ENCODE measurements around the gene NIPSNAP2. TPM values are rescaled to one million over a fixed set of nuclear protein-coding genes. Genes with fewer than 3 reads are reported as not detected.
"Not testable (repeated sequence)": the region's sequence is repeated elsewhere in the genome, so short reads cannot be mapped to it uniquely, and the experiment has no call there.

Gene NIPSNAP2
- total and polyA plus RNA-seq, 4 experiments from 2014 or later = 29.0 to 94.3 (median 38.1) TPM

DNA sequence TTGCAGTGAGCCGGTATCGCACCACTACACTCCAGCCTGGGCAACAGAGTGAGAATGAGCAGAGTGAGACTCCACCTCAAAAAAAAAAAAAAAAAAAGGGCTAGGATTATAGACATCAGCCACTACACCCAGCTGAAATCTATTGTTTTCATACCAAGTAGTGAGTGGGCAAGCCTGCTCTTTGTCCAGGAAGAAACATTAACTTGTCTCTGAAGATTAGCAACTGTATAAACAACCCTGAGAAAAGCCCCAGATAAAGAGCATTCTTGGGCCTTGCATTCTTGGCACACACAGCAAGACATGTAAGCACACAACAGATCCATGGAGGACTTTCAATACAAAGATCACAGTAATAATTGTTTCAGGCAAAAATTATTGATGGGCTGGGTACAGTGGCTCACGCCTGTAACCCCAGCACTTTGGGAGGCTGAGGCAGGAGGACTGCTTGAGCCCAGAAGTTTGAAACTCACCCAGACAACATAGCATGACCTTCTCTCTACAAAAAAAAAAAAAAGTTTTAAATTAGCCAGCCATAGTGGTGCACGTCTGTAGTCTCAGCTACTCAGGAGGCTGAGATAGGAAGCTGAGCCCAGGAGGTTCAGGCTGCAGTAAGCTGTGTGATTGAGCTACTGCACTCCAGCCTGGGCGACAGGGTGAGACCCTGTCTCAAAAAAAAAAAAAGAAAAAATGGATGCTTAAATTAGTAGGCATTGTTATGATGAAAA lies 82.5 kb downstream of the NIPSNAP2 start:
- Histone ChIP-seq H3K27me3 (ENCODE audit: insufficient read depth, low read length) (no peaks in the 10 kb centered on the region), H3K9me3 (ENCODE audit: control insufficient read depth in 1 of 2, low read length in 2 of 2) (no peaks in the 10 kb centered on the region), H3K36me3 (ENCODE audit: insufficient read depth, low read length) (no peaks in the 10 kb centered on the region), H3K27ac (ENCODE audit: low read depth, low read length) (no peak overlapping the region), H3K4me3 (ENCODE audit: low read length in 2 of 2) (no peak overlapping the region), H3K4me1 (ENCODE audit: insufficient read depth, low read length) (peaks cover 13% of the 10 kb centered on the region)
- H3K27me3 Mint-ChIP-seq = no peaks in the 10 kb centered on the region
- H3K9me3 Mint-ChIP-seq = no peaks in the 10 kb centered on the region
- intact Hi-C loops (cut with micrococcal nuclease) = no loop called here
- CTCF ChIA-PET (ENCODE audit: partially characterized antibody) = no interaction called here
- peaks cover 6 to 20% (median 14%) of the 10 kb centered on the region in 4 donors for H3K4me1 Mint-ChIP-seq
- POLR2A ChIA-PET (ENCODE audit: partially characterized antibody) = no interaction called here
- no peak for DNase-seq
- peak overlapping the region in 2 of 7 donors; percentile 19 to 30 for H3K27ac Mint-ChIP-seq
- peaks cover 0 to 5% of the 10 kb centered on the region in 2 donors for H3K36me3 Mint-ChIP-seq
- no peak overlapping the region for H3K4me3 Mint-ChIP-seq

DNA sequence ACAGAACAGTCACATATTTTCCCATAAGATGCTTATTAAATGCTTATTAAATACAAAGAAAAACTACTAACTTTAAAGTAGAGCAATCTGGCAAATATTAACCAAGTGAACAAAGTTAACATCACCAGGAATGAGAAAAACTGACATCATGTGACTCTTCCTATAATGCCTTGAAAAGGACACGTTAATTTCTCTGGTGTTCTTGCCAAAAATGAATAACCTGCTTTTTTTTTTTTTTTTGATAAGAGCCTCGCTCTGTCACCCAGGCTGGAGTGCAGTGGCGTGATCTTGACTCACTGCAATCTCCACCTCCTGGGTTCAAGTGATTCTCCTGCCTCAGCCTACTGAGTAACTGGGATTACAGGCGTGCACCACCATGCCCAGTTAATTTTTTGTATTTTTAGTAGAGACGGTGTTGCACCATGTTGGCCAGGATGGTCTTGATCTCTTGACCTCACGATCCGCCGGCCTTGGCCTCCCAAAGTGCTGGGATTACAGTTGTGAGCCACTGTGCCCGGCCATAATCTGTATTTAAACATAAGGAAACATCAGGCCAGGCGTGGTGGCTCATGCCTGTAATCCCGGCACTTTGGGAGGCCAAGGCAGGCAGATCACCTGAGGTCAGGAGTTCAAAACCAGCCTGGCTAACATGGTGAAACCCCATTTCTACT lies 83.2 kb downstream of the NIPSNAP2 start:
- H3K27me3 Mint-ChIP-seq; POLR2A ChIA-PET (ENCODE audit: partially characterized antibody); H3K4me3 Mint-ChIP-seq; H3K9me3 ChIP-seq (ENCODE audit: control insufficient read depth in 1 of 2, low read length in 2 of 2); H3K27ac ChIP-seq (ENCODE audit: low read depth, low read length); H3K9me3 Mint-ChIP-seq; H3K27me3 ChIP-seq (ENCODE audit: insufficient read depth, low read length); H3K36me3 ChIP-seq (ENCODE audit: insufficient read depth, low read length); H3K4me3 ChIP-seq (ENCODE audit: low read length in 2 of 2); CTCF ChIA-PET (ENCODE audit: partially characterized antibody); DNase-seq; intact Hi-C loops (cut with micrococcal nuclease); H3K36me3 Mint-ChIP-seq: not testable (repeated sequence)
- H3K4me1 ChIP-seq (ENCODE audit: insufficient read depth, low read length) = peaks cover 19% of the 10 kb centered on the region
- Mint-ChIP-seq H3K27ac (peak overlapping the region in 2 of 7 donors; percentile 30 to 36), H3K4me1 (peaks cover 10 to 25% (median 18%) of the 10 kb centered on the region in 4 donors)

DNA sequence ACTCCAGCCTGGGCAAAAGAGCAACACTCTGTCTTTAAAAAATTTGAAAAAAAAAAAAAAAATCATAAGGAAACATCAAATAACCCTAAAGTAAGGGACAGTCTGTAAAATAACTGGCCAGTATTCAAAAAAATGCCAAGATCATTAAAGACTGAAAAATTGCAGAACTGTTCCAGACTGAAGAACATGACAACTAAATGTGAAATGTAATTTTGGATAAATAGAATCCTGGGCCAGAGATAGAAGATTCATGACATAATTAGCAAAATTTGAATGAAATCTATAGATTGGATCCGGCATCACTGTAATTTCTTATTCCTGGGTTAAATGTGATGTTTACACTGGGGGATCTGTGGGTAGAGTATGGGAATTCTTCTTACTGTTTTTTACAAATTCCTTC lies 83.9 kb downstream of the NIPSNAP2 start:
- CTCF ChIA-PET (ENCODE audit: partially characterized antibody) = no interaction called here
- H3K4me1 Mint-ChIP-seq = peaks cover 12 to 29% (median 21%) of the 10 kb centered on the region in 4 donors

DNA sequence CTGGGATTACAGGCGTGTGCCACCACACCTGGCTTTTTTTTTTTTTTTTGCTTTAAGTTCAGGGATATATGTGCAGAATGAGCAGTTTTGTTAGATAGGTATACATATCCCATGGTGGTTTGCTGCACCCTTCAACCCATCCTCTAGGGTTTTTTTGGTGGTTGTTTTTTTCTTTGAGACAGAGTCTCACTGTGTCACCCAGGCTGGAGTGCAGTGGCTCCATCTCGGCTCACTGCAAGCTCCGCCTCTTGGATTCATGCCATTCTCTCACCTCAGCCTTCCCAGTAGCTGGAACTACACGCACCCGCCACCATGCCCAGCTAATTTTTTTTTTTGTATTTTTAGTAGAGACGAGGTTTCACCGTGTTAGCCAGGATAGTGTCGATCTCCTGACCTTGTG lies 84.4 kb downstream of the NIPSNAP2 start:
- CTCF ChIA-PET (ENCODE audit: partially characterized antibody); H3K36me3 ChIP-seq (ENCODE audit: insufficient read depth, low read length); H3K4me3 ChIP-seq (ENCODE audit: low read length in 2 of 2); H3K9me3 Mint-ChIP-seq; H3K27ac ChIP-seq (ENCODE audit: low read depth, low read length); H3K4me3 Mint-ChIP-seq; H3K9me3 ChIP-seq (ENCODE audit: control insufficient read depth in 1 of 2, low read length in 2 of 2); DNase-seq; intact Hi-C loops (cut with micrococcal nuclease); H3K27me3 ChIP-seq (ENCODE audit: insufficient read depth, low read length); H3K27me3 Mint-ChIP-seq; POLR2A ChIA-PET (ENCODE audit: partially characterized antibody): not testable (repeated sequence)
- Mint-ChIP-seq H3K36me3 (peaks cover under 1 to 13% of the 10 kb centered on the region in 2 donors), H3K27ac (peak overlapping the region in 2 of 7 donors; percentile 23 to 48), H3K4me1 (peaks cover 13 to 34% (median 23%) of the 10 kb centered on the region in 4 donors)
- H3K4me1 ChIP-seq (ENCODE audit: insufficient read depth, low read length) = peaks cover 31% of the 10 kb centered on the region

More for the DNA sequence above, 83.9 kb downstream of the NIPSNAP2 start:
- Mint-ChIP-seq H3K27ac (no peak overlapping the region), H3K4me3 (no peak overlapping the region), H3K36me3 (peaks cover 0 to 9% of the 10 kb centered on the region in 2 donors), H3K27me3 (no peaks in the 10 kb centered on the region), H3K9me3 (no peaks in the 10 kb centered on the region)
- no peak for DNase-seq
- H3K36me3 ChIP-seq (ENCODE audit: insufficient read depth, low read length) = peaks cover 4% of the 10 kb centered on the region
- H3K27ac ChIP-seq (ENCODE audit: low read depth, low read length) = no peak overlapping the region
- H3K9me3 ChIP-seq (ENCODE audit: control insufficient read depth in 1 of 2, low read length in 2 of 2) = no peaks in the 10 kb centered on the region
- no peak overlapping the region for H3K4me3 ChIP-seq (ENCODE audit: low read length in 2 of 2)
- POLR2A ChIA-PET (ENCODE audit: partially characterized antibody) = no interaction called here
- H3K27me3 ChIP-seq (ENCODE audit: insufficient read depth, low read length) = no peaks in the 10 kb centered on the region
- peaks cover 26% of the 10 kb centered on the region for H3K4me1 ChIP-seq (ENCODE audit: insufficient read depth, low read length)
- intact Hi-C loops (cut with micrococcal nuclease) = no loop called here

Other genes with a start within 250 kb of the NIPSNAP2 start
- gene SEPTIN14, start 101.8 kb upstream of the NIPSNAP2 start, total RNA-seq = not detected
- gene SEPTIN14, start 101.8 kb upstream of the NIPSNAP2 start, polyA plus RNA-seq = not detected
- 1 to 10 TPM; 2.8 to 4.7 TPM for gene ZNF713, start 77.1 kb upstream of the NIPSNAP2 start, total RNA-seq
- gene ZNF713, start 77.1 kb upstream of the NIPSNAP2 start, polyA plus RNA-seq = under 1 TPM; 0.18 to 0.85 TPM
- gene MRPS17, start 12.7 kb upstream of the NIPSNAP2 start, total RNA-seq = 10 to 100 TPM; 11.5 to 13.2 TPM
- gene MRPS17, start 12.7 kb upstream of the NIPSNAP2 start, polyA plus RNA-seq = 10 to 100 TPM; 15.1 to 17.8 TPM
- 1 to 10 TPM; 4.3 to 8.0 TPM for gene PSPH, start 86.9 kb downstream of the NIPSNAP2 start, total RNA-seq
- 1 to 10 TPM; 2.1 to 4.1 TPM for gene PSPH, start 86.9 kb downstream of the NIPSNAP2 start, polyA plus RNA-seq
- 10 to 100 TPM; 72.9 to 78.2 TPM for gene CCT6A, start 87.2 kb downstream of the NIPSNAP2 start, total RNA-seq
- gene CCT6A, start 87.2 kb downstream of the NIPSNAP2 start, polyA plus RNA-seq = 100 to 1,000 TPM in 1 of 2 donors, 10 to 100 TPM in 1; 94.7 to 113 TPM
- gene SUMF2, start 99.7 kb downstream of the NIPSNAP2 start, total RNA-seq = 100 to 1,000 TPM; 172 to 177 TPM
- 100 to 1,000 TPM in 1 of 2 donors, 10 to 100 TPM in 1; 79.9 to 157 TPM for gene SUMF2, start 99.7 kb downstream of the NIPSNAP2 start, polyA plus RNA-seq
- 1 to 10 TPM; 2.9 to 3.7 TPM for gene PHKG1, start 128.4 kb downstream of the NIPSNAP2 start, total RNA-seq
- under 1 TPM in 1 of 2 donors, not detected in 1; 0.53 TPM for gene PHKG1, start 128.4 kb downstream of the NIPSNAP2 start, polyA plus RNA-seq
- gene CHCHD2, start 141.9 kb downstream of the NIPSNAP2 start, total RNA-seq = 100 to 1,000 TPM; 147 to 156 TPM
- 100 to 1,000 TPM; 504 to 526 TPM for gene CHCHD2, start 141.9 kb downstream of the NIPSNAP2 start, polyA plus RNA-seq
- gene NUPR2, start 151.8 kb downstream of the NIPSNAP2 start, total RNA-seq = 1 to 10 TPM in 1 of 2 experiments, not detected in 1; 1.2 TPM
- gene NUPR2, start 151.8 kb downstream of the NIPSNAP2 start, polyA plus RNA-seq = 1 to 10 TPM; 1.3 to 1.5 TPM

All from CD4-positive, alpha-beta memory T cell (primary cell).